T-helper 1 cell treated with Interleukin-12 subunit alpha and Interleukin-12 subunit beta and Interleukin-4 antibody, amounts not matched to agents 30 μg/mL and 1 μg/mL, for 36 hours (primary cell): ENCODE data around the gene URB1.

Experiments
- H3K27ac Mint-ChIP-seq: one replicate; pipeline ENCODE4 v1.8.0; 2021; ENCODE audit warnings: mild to moderate bottlenecking, mixed read lengths
- H3K27me3 Mint-ChIP-seq: one replicate; pipeline ENCODE4 v1.8.0; 2021; ENCODE audit warnings: low read depth, mixed read lengths
- H3K36me3 Mint-ChIP-seq: one replicate; pipeline ENCODE4 v1.8.0; 2021; ENCODE audit warnings: low read depth, mixed read lengths
- H3K4me1 Mint-ChIP-seq: one replicate; pipeline ENCODE4 v1.8.0; 2021; ENCODE audit warnings: low read depth, mixed read lengths
- H3K4me3 Mint-ChIP-seq: one replicate; pipeline ENCODE4 v1.8.0; 2021; ENCODE audit warnings: mild to moderate bottlenecking, moderate library complexity, mixed read lengths
- H3K9me3 Mint-ChIP-seq: one replicate; pipeline ENCODE4 v1.8.0; 2021; ENCODE audit warnings: mixed read lengths

Gene URB1

DNA sequence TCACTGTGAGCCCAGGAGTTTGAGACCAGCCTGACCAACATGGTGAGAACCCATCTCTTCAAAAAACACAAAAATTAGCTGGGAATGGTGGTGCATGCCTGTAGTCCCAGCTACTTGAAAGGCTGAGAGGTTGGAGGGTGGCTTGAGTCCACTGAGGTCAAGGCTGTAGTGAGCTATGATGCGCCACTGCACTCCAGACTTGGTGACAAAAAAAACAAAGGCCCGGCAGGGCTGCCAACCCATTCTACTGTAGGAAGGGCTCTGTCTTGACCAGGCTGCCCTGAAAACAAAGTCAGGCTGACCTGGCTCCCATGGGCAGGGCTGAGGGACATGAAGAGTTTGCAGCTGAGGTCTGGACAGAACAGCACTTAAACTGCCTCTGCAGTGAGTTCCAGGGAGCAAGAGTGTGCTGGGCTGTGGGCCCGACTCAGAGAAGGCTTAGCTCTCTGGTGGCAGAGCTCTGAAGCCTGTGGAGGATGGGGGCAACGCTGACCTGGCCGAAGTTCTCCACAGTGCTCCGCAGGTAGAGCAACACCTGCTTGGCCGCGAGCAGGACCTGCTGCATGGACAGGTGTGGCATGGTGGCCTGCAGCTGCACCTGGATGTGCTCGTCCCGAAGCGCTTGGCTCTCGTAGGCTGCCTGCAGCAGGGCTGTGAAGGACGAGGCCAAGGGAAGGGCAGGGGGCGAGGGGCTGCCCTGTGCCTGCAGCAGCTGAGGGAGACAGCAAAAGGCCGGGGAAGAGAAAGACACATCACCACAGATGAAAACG is 42.4 kb downstream of the URB1 start:
- peaks cover 4% of the 10 kb centered on the region for H3K4me1 Mint-ChIP-seq
- H3K36me3 Mint-ChIP-seq: peaks cover 53% of the 10 kb centered on the region
- no peak overlapping the region for H3K4me3 Mint-ChIP-seq
- H3K27ac Mint-ChIP-seq: no peak overlapping the region
- H3K27me3 Mint-ChIP-seq: no peaks in the 10 kb centered on the region
- no peaks in the 10 kb centered on the region for H3K9me3 Mint-ChIP-seq

GRCh38 chr21:32349333-32349944 is 43.4 kb downstream of the URB1 start:
- H3K4me3 Mint-ChIP-seq: no peak overlapping the region
- peaks cover 9% of the 10 kb centered on the region for H3K9me3 Mint-ChIP-seq

GRCh38 chr21:32348604-32349332 is 44.0 kb downstream of the URB1 start:
- Mint-ChIP-seq H3K9me3 (peaks cover 12% of the 10 kb centered on the region), H3K4me3 (no peak overlapping the region), H3K4me1 (peaks cover 4% of the 10 kb centered on the region), H3K27me3 (no peaks in the 10 kb centered on the region), H3K27ac (no peak overlapping the region), H3K36me3 (peaks cover 55% of the 10 kb centered on the region)

More at GRCh38 chr21:32349333-32349944, 43.4 kb downstream of the URB1 start:
- H3K27ac Mint-ChIP-seq: no peak overlapping the region
- H3K36me3 Mint-ChIP-seq: peaks cover 57% of the 10 kb centered on the region
- H3K4me1 Mint-ChIP-seq: peaks cover 4% of the 10 kb centered on the region
- no peaks in the 10 kb centered on the region for H3K27me3 Mint-ChIP-seq

- H3K4me3 Mint-ChIP-seq: no peak overlapping the region
- no peak overlapping the region for H3K27ac Mint-ChIP-seq
- peaks cover 4% of the 10 kb centered on the region for H3K4me1 Mint-ChIP-seq
- peaks cover 56% of the 10 kb centered on the region for H3K36me3 Mint-ChIP-seq
- no peaks in the 10 kb centered on the region for H3K27me3 Mint-ChIP-seq
- H3K9me3 Mint-ChIP-seq: peaks cover 12% of the 10 kb centered on the region
Measured at GRCh38 chr21:32347977-32348376, 44.8 kb downstream of the URB1 start.

DNA sequence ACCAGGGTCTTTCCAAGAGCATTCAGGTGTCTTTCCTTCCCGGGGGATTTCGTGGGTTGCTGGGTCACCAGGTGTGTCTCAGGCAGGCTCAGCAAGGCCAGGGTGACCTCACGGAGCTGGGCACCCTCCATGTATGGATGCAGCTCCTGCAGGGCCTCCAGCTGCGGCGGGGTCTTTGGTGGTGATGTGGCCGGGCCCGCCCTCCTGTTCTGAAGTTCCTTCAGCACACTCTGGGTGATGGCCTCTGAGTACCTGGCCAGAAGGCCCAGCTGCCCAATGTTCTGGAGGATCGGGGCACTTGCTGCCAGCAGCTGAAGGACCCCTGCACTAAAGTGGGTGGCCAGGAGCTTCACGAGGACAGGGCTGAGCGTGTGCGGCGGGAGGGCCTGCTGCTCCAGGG is 45.5 kb downstream of the URB1 start:
- H3K36me3 Mint-ChIP-seq: peaks cover 56% of the 10 kb centered on the region
- peaks cover 4% of the 10 kb centered on the region for H3K4me1 Mint-ChIP-seq
- H3K27me3 Mint-ChIP-seq: no peaks in the 10 kb centered on the region
- H3K27ac Mint-ChIP-seq: no peak overlapping the region
- H3K4me3 Mint-ChIP-seq: no peak overlapping the region
- H3K9me3 Mint-ChIP-seq: peaks cover 12% of the 10 kb centered on the region

DNA sequence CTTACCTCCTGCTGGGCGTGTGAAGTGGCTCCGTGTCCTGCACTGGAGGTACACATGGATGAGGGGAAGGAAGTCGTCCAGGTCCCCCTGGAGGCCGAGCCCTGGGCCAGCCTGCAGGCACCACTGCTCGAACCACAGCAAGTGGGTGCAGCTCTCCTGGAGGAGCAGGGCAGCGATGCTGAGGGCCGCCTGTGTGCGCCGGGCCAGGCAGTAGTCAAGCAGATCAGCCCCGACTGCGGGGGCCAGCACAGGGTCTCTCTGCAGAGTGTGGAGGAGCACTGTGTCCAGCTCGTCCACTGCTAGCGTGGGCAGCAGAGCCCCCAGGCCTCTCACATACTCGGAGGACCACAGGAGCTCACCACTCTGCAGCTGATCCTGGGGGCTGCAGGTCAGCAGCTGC is 45.9 kb downstream of the URB1 start:
- Mint-ChIP-seq H3K27me3 (no peaks in the 10 kb centered on the region), H3K4me1 (peaks cover 4% of the 10 kb centered on the region), H3K4me3 (no peak overlapping the region), H3K36me3 (peaks cover 53% of the 10 kb centered on the region), H3K27ac (no peak overlapping the region), H3K9me3 (peaks cover 12% of the 10 kb centered on the region)

DNA sequence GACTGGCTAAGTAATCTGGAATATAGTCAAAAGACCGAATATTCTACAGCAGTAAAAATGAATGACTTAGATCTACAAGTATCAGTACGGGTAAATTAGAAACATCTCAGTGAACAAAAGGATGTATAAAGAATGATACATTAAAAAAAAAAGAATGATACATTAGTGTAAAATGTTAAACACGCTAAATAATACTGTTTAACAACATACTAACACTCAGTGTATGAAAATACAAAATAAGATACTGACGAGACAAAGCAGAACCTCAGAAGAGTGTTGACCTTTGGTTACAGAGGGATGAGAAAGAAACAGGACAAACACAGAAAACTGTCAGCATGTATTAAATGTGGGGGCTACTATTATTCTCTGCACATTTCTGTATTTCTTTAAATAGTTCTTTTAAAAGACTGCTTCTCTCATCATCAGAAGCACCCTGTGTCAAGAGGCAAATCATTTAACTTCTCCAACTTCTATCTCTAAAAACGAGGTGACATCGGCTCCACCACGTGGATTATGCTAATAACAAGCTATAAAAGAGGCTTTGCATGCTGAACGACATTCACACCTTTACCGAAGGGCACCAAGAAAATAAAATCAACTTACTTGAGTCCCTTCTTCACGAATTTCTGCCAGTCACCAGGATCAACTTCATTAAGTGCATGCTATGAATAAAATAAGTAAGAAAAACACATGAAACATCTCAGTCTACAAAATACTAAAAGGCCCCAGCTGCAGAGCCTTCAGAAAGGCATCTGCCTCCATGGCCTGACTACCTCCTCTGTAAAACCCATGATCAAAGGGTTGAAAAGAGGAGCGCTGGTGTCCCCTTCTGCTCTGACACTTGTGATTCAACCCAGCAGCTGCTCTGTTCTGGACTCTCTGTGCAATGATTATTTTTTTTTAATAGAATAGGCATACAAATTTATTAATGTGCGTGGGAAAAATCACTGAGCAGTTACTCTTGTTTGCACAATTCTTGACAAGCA is 51.7 kb downstream of the URB1 start:
- H3K4me1 Mint-ChIP-seq: no peaks in the 10 kb centered on the region
- peaks cover 56% of the 10 kb centered on the region for H3K36me3 Mint-ChIP-seq
- H3K27me3 Mint-ChIP-seq: no peaks in the 10 kb centered on the region

DNA sequence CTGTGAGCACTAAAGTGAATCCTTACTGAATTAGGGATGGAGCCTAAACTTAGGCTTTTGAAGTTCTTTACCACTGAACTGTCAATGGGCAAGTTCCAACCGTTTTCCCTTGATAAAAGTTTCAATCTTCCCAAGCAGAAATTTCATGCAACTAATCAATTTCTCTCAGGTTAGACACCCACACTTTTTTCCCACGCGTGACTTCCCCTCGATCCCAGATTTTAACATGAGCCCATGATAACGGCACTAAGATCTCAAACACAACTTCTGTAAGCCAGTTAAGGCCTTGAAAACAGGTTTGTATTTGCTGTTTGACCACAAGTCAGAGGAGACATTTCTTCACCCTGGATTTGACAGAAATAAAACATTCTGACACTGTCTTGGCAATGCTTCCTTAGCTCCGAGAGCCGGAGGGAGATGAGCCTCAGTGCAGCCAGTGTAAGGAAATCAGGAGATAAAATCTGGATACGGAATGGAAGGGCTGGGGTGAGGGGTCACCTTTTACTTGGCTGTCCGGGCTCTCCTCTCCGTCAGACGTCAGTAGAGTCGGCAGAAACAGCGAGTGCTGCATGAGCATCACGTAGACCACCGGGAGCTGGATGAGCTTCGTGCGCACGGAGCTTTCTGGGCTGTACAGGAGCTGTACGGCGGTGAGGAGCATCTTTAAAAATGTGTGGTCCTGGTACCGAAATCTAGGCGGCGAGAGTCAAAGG is 54.4 kb downstream of the URB1 start:
- Mint-ChIP-seq H3K27me3 (no peaks in the 10 kb centered on the region), H3K36me3 (peaks cover 46% of the 10 kb centered on the region), H3K4me1 (no peaks in the 10 kb centered on the region), H3K9me3 (no peaks in the 10 kb centered on the region), H3K4me3 (no peak overlapping the region), H3K27ac (no peak overlapping the region)

More for the DNA sequence above, 51.7 kb downstream of the URB1 start:
- Mint-ChIP-seq H3K9me3 (peaks cover 12% of the 10 kb centered on the region), H3K27ac (no peak overlapping the region), H3K4me3 (no peak overlapping the region)

GRCh38 chr21:32337206-32337605 is 55.6 kb downstream of the URB1 start:
- Mint-ChIP-seq H3K36me3 (peaks cover 52% of the 10 kb centered on the region), H3K27ac (no peak overlapping the region), H3K4me3 (no peak overlapping the region), H3K27me3 (no peaks in the 10 kb centered on the region), H3K4me1 (peaks cover 2% of the 10 kb centered on the region), H3K9me3 (no peaks in the 10 kb centered on the region)

DNA sequence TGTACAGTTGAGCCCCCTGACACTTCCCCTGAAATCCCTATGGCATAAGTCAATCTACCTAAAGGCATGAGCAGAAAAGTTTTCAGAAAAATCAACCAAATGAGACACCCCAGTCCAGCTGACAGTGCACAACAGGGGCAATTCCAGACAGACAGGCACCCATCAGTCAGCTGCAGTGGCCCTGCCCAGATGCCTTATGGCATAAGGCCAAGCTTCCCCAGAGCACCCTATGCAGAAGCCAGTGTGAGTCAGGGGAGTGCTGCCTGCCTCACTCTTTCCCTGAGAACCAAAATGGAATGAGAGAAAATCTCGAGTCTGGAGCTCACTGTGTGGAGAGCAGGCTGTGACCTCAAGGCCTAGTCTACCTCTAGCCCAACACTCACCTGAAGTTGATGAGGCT is 56.1 kb downstream of the URB1 start:
- H3K27ac Mint-ChIP-seq: no peak overlapping the region
- no peak overlapping the region for H3K4me3 Mint-ChIP-seq
- no peaks in the 10 kb centered on the region for H3K27me3 Mint-ChIP-seq
- H3K9me3 Mint-ChIP-seq: no peaks in the 10 kb centered on the region
- peaks cover 2% of the 10 kb centered on the region for H3K4me1 Mint-ChIP-seq
- H3K36me3 Mint-ChIP-seq: peaks cover 55% of the 10 kb centered on the region

GRCh38 chr21:32335601-32336575 is 56.9 kb downstream of the URB1 start:
- no peak overlapping the region for H3K27ac Mint-ChIP-seq
- H3K9me3 Mint-ChIP-seq: no peaks in the 10 kb centered on the region
- no peak overlapping the region for H3K4me3 Mint-ChIP-seq
- H3K27me3 Mint-ChIP-seq: no peaks in the 10 kb centered on the region
- peaks cover 2% of the 10 kb centered on the region for H3K4me1 Mint-ChIP-seq
- peaks cover 54% of the 10 kb centered on the region for H3K36me3 Mint-ChIP-seq

DNA sequence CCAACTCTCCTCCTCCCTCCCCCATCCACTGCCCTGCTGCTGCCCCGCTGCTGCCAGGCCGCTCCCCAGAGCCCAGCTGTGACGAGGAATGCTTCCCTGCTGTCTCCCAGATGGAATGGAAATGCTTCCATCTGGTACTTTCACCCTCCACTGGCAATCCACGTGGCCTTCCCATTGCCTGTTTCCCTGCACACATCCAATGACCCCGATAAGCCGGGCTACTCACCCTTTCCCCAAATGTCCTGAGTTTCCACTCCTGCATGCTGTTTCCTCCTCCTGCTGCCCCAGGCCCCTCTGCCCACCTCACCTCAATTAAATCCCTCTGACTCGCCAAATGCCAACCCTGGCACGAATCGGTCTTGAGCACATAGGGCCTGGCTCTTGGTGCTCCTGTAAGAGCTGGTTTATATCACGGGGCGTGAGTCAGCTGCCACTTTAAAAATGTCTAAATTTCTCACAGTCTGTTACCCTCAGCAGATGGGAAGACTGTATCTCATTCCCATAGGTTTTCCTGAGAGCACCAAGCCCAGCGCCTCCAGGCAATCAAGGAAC is 57.8 kb downstream of the URB1 start:
- Mint-ChIP-seq H3K4me3 (no peak overlapping the region), H3K27ac (no peak overlapping the region), H3K4me1 (peaks cover 2% of the 10 kb centered on the region), H3K9me3 (no peaks in the 10 kb centered on the region), H3K36me3 (peaks cover 57% of the 10 kb centered on the region), H3K27me3 (no peaks in the 10 kb centered on the region)
